Measurements from ENCODE around the gene CTXN3.

- TF ChIP-seq POLR2AphosphoS5 (IDR thresholded peaks at IDR 0.05) (no peak), CTCF (IDR thresholded peaks at IDR 0.05) (no peak), POLR2A (IDR thresholded peaks at IDR 0.05) (no peak)
These were observed 5.9 kb upstream of the CTXN3 start for GRCh38 chr5:127642949-127643348.
